Testis (tissue), 2 donors: ENCODE results near the gene PEX26.

Experiments used
- POLR2A ChIP-seq: fragments of 450-650 bp; IDR thresholded peaks from one replicate; pipeline ENCODE4 v1.6.1; 2017; ENCODE audit warnings: antibody characterized with exemption, mild to moderate bottlenecking, moderate library complexity
- TF ChIP-seq, protein P1 (sequence below), 3 experiments: fragments of 450-650 bp in 2 of 3; fragments of 200-600 bp in 1 of 3; sonication (generic) in 1 of 3; IDR thresholded peaks; one replicate each; pipeline ENCODE4 v1.5.1; 2016 to 2019; ENCODE audit warnings: antibody characterized with exemption in 3 of 3, mild to moderate bottlenecking in 2 of 3, moderate library complexity in 1 of 3

DNA sequence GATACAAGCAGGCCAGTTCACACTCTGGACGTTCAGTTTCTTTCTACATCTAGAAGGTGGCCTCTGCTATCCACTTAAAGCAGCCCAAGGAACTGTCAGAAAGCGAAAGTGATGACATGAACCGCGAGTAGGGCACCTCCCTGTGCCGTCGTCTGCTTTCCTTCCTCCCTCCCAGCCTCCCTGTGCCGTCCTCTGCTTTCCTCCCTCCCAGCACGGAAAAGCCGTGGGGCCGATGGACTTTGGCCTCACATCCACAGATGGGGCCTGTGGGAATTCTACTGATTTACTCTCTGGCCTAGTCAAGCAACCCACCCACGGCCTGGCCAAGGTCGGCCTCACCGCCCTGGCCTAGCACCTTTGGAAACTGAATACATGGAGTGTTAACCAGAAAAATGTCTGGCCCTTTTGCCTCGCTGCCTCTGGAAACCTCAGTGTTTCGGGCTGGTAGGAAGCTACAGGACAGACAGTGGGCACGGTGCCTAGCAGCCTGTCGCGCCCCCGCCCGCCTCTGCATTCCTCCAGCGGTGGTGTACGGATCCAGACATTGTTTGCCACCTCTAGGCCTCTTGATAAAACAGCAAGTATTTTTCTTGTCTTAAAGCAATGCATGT lies 14.2 kb downstream of the PEX26 start:
- TF ChIP-seq, protein P1, sequence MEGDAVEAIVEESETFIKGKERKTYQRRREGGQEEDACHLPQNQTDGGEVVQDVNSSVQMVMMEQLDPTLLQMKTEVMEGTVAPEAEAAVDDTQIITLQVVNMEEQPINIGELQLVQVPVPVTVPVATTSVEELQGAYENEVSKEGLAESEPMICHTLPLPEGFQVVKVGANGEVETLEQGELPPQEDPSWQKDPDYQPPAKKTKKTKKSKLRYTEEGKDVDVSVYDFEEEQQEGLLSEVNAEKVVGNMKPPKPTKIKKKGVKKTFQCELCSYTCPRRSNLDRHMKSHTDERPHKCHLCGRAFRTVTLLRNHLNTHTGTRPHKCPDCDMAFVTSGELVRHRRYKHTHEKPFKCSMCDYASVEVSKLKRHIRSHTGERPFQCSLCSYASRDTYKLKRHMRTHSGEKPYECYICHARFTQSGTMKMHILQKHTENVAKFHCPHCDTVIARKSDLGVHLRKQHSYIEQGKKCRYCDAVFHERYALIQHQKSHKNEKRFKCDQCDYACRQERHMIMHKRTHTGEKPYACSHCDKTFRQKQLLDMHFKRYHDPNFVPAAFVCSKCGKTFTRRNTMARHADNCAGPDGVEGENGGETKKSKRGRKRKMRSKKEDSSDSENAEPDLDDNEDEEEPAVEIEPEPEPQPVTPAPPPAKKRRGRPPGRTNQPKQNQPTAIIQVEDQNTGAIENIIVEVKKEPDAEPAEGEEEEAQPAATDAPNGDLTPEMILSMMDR (IDR thresholded peaks at IDR 0.05) = no peak
- no peak for TF ChIP-seq POLR2A
